HTERT RPE-1 (cell line): ENCODE results near the gene SETX.

Experiments
- in situ Hi-C: fragments of 300-500 bp; cut with MboI; formaldehyde crosslinking; loops from 4 replicates; pipeline ENCODE4 v1.14.3; 2020; ENCODE audit warnings: low sequenced_read_pairs

Gene SETX

DNA sequence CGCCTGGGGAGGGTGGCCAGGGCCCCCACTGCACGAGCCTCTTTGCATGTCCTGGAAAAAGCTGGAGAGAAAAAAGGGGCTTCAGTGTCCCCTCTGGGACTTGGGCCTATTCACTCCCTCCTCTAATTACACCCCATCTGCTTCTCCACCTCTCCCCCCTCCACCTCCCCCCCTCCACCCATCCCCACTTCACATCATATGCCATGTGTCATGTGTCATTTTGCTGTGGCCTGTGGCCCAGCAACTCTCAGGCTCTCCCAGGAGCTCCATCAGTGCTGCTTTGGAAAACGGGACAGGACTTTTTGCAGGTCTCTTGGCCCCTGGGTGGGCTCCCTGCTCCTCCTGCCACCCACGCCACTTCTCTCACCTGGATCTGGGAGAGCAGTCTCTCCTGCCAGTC is 124.2 kb downstream of the SETX start:
- in situ Hi-C loops = no loop called here

GRCh38 chr9:132228062-132228461 is 126.7 kb downstream of the SETX start:
- in situ Hi-C loops = no loop called here

GRCh38 chr9:132226571-132227430 is 128.0 kb downstream of the SETX start:
- in situ Hi-C loops = no loop called here

DNA sequence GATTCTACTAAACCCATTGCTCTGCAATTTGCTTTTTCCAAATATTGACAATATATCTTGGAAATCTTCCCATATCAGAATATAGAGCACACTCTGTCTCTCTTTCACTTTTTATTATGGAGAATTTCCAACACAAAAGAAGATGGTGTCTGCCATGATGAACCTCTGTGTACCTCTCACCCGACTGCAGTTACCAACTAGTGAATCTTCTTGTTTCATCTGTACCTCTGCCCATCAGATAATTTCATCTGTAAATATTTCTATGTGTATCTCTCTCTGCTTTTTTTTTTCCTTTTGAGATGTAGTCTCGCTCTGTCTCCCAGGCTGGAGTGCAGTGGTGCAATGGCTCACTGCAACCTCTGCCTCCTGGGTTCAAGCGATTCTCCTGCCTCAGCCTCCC is 130.1 kb downstream of the SETX start:
- in situ Hi-C loops = no loop called here

DNA sequence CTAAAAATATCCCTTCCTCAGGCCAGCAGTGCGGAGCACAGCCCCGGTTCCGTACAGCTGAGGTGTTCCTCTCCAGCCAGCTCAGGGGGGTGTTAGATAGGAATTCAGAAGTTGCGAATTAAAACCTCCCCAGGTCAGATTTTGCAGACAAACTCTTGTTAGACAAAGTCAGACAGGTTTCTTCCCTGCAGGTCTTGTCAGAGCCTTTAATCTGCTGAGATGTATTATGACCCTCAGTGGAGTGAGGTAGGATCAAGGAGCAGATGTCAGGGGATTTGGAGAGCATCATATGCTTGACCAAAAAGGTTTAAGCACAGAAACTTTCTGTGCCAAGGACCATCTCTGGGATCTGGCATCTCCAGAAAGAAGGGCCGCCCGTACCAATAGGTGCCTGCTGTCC is 132.8 kb downstream of the SETX start:
- in situ Hi-C loops = no loop called here

DNA sequence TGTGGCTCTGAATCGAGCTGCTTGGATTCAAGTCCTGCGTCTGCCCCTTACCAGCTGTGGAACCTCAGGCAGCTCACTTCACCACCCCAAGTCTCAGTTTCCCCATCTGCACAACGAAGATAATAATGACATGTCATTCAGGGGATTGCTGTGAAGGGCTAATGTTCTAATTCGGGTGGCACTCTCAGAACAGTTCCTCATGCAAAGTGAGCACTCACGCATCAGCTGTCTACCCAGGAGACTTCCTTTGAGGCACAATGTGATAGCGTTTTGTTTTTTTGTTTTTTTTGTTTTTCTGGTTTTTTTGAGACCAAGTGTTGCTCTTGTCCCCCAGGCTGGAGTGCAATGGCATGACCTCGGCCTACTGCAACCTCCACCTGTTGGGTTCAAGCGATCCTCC is 136.6 kb downstream of the SETX start:
- in situ Hi-C loops = no loop called here

DNA sequence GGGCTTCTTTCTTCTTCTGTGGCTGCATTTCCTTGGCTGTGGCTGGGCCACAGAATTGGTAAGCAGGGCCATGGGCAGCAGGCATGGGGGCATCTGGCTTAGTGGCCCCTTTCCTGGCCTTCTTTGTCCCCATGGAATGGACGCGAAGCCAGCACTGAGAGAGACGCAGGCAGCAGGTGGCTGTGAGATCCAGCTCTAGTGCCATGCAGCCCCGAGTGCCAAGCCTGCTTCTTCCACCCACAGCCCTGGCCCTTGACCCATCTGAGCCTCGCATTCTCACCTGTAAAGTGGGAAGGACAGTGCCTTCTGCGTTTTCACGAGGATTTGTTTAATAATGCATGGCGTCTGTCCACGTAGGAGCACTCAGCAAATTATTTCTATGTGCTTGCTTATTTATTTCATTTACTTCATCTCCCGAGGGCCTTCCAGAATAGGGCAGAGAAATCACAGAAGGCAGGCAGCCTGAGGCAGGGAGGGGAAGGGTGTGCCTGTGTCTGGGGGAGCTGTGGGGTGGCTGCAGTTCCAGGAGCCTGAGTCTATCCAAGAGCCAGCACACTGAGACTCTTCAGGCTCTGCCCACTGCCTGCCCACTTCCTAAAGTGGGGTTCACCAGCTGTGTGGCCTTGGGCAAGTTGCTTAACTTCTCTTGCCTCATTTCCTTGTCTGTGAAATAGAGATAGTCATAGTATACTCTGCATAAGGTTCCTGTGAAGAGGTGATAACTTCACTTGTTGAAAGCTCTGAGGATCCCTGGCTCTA is 137.7 kb downstream of the SETX start:
- in situ Hi-C loops = no loop called here

GRCh38 chr9:132214027-132214622 is 140.7 kb downstream of the SETX start:
- in situ Hi-C loops = no loop called here

DNA sequence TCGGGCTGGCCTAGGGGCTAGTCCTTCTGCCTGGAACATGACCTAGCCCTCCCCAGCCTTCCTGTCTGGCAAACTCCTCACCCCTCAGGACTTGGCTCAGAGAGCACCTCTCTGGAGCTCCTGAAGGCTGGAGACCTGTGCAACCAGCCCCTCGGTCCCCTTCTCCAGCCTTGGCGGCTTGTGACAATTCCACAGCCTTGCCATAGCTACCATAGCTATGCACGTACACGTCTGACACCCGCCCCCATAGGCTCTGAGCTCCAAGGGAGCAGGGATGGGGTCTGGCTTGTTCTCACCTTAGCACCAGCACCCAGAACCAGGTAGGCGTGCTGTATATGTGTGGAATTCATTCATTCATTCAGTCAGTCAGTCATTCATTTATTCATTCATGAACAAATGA is 143.2 kb downstream of the SETX start:
- in situ Hi-C loops = no loop called here
